ENCODE measurements around the gene NTNG1.

NTNG1 gene

GRCh38 chr1:107298526-107298925, 157.7 kb downstream of the NTNG1 start:
- Histone ChIP-seq H3K4me1 (ENCODE audit: control insufficient read depth, insufficient read depth, low read length, poor library complexity, severe bottlenecking) (no peaks in the 10 kb centered on the region), H3K36me3 (ENCODE audit: control insufficient read depth, insufficient read depth, low read length) (no peaks in the 10 kb centered on the region), H3K27me3 (replicated peaks; ENCODE audit: control insufficient read depth, insufficient read depth, low read length, poor library complexity, severe bottlenecking) (no peaks in the 10 kb centered on the region), H3K27ac (ENCODE audit: insufficient read depth, low read length, poor library complexity, severe bottlenecking) (no peak overlapping the region), H3K4me3 (ENCODE audit: insufficient read depth, low read depth, low read length, poor library complexity, severe bottlenecking) (no peak overlapping the region), H3K9me3 (ENCODE audit: control insufficient read depth, low read length) (no peaks in the 10 kb centered on the region)
- no peak for DNase-seq

DNA sequence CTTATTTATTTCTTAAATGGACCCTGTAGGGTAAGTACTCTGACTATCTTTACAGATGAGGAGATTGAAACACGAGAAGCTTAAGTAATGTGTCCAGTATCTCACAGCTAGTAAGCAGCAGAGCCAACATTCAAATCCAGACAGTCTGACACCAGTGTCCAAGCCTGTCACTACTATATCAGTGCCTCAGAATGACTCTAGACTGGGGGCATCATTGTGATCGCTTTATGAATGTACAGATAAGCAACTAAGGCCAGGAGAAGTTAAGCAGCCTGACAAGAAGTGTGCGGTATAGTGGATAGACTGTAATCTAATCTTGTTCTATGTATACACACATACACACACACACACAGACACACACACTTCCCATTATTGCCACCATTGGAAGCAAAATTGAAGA, 158.7 kb downstream of the NTNG1 start:
- no peaks in the 10 kb centered on the region for H3K9me3 ChIP-seq (ENCODE audit: control insufficient read depth, low read length)
- no peaks in the 10 kb centered on the region for H3K4me1 ChIP-seq (ENCODE audit: control insufficient read depth, insufficient read depth, low read length, poor library complexity, severe bottlenecking)
- H3K4me3 ChIP-seq (ENCODE audit: insufficient read depth, low read depth, low read length, poor library complexity, severe bottlenecking): no peak overlapping the region
- no peaks in the 10 kb centered on the region for H3K36me3 ChIP-seq (ENCODE audit: control insufficient read depth, insufficient read depth, low read length)
- DNase-seq: no peak
- H3K27ac ChIP-seq (ENCODE audit: insufficient read depth, low read length, poor library complexity, severe bottlenecking): no peak overlapping the region
- H3K27me3 ChIP-seq (replicated peaks; ENCODE audit: control insufficient read depth, insufficient read depth, low read length, poor library complexity, severe bottlenecking): no peaks in the 10 kb centered on the region

- Histone ChIP-seq H3K9me3 (ENCODE audit: control insufficient read depth, low read length) (no peaks in the 10 kb centered on the region), H3K4me1 (ENCODE audit: control insufficient read depth, insufficient read depth, low read length, poor library complexity, severe bottlenecking) (no peaks in the 10 kb centered on the region), H3K27me3 (replicated peaks; ENCODE audit: control insufficient read depth, insufficient read depth, low read length, poor library complexity, severe bottlenecking) (no peaks in the 10 kb centered on the region), H3K36me3 (ENCODE audit: control insufficient read depth, insufficient read depth, low read length) (no peaks in the 10 kb centered on the region), H3K27ac (ENCODE audit: insufficient read depth, low read length, poor library complexity, severe bottlenecking) (no peak overlapping the region), H3K4me3 (ENCODE audit: insufficient read depth, low read depth, low read length, poor library complexity, severe bottlenecking) (no peak overlapping the region)
- no peak for DNase-seq
Measured at GRCh38 chr1:107309962-107310361, 169.1 kb downstream of the NTNG1 start.

GRCh38 chr1:107315652-107316051, 174.8 kb downstream of the NTNG1 start:
- no peak overlapping the region for H3K4me3 ChIP-seq (ENCODE audit: insufficient read depth, low read depth, low read length, poor library complexity, severe bottlenecking)
- H3K27ac ChIP-seq (ENCODE audit: insufficient read depth, low read length, poor library complexity, severe bottlenecking): no peak overlapping the region
- H3K36me3 ChIP-seq (ENCODE audit: control insufficient read depth, insufficient read depth, low read length): no peaks in the 10 kb centered on the region
- no peaks in the 10 kb centered on the region for H3K27me3 ChIP-seq (replicated peaks; ENCODE audit: control insufficient read depth, insufficient read depth, low read length, poor library complexity, severe bottlenecking)
- no peak for DNase-seq
- H3K4me1 ChIP-seq (ENCODE audit: control insufficient read depth, insufficient read depth, low read length, poor library complexity, severe bottlenecking): no peaks in the 10 kb centered on the region
- H3K9me3 ChIP-seq (ENCODE audit: control insufficient read depth, low read length): no peaks in the 10 kb centered on the region

- Histone ChIP-seq H3K9me3 (ENCODE audit: control insufficient read depth, low read length) (no peaks in the 10 kb centered on the region), H3K4me1 (ENCODE audit: control insufficient read depth, insufficient read depth, low read length, poor library complexity, severe bottlenecking) (no peaks in the 10 kb centered on the region), H3K36me3 (ENCODE audit: control insufficient read depth, insufficient read depth, low read length) (no peaks in the 10 kb centered on the region), H3K27me3 (replicated peaks; ENCODE audit: control insufficient read depth, insufficient read depth, low read length, poor library complexity, severe bottlenecking) (no peaks in the 10 kb centered on the region), H3K4me3 (ENCODE audit: insufficient read depth, low read depth, low read length, poor library complexity, severe bottlenecking) (no peak overlapping the region), H3K27ac (ENCODE audit: insufficient read depth, low read length, poor library complexity, severe bottlenecking) (no peak overlapping the region)
- DNase-seq: no peak
Measured at GRCh38 chr1:107318932-107319331, 178.1 kb downstream of the NTNG1 start.

DNA sequence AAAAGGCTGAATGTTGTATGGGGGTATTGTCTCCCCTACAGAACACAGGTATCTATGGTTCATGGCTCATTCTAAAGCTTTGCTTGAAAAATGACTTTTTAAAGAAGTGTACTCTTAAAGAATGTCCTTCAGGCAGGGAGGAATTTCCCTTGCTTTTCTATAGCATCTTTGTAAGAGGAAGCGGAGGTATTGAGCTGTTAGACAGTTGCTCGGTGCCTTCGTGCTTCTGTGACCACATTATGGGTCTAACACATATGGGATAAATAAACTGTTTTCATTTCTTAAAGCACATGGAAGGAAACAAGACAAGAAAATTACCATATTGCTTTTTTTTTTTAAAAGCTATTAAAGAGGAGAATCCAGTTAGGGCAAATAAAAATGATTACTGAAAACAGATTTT, 182.9 kb downstream of the NTNG1 start:
- Histone ChIP-seq H3K4me3 (ENCODE audit: insufficient read depth, low read depth, low read length, poor library complexity, severe bottlenecking) (no peak overlapping the region), H3K27me3 (replicated peaks; ENCODE audit: control insufficient read depth, insufficient read depth, low read length, poor library complexity, severe bottlenecking) (no peaks in the 10 kb centered on the region), H3K9me3 (ENCODE audit: control insufficient read depth, low read length) (no peaks in the 10 kb centered on the region), H3K4me1 (ENCODE audit: control insufficient read depth, insufficient read depth, low read length, poor library complexity, severe bottlenecking) (no peaks in the 10 kb centered on the region), H3K27ac (ENCODE audit: insufficient read depth, low read length, poor library complexity, severe bottlenecking) (no peak overlapping the region), H3K36me3 (ENCODE audit: control insufficient read depth, insufficient read depth, low read length) (no peaks in the 10 kb centered on the region)
- no peak for DNase-seq

GRCh38 chr1:107326824-107327445, 186.1 kb downstream of the NTNG1 start:
- no peak for DNase-seq
- no peak overlapping the region for H3K27ac ChIP-seq (ENCODE audit: insufficient read depth, low read length, poor library complexity, severe bottlenecking)

GRCh38 chr1:107327446-107327845, 186.6 kb downstream of the NTNG1 start:
- DNase-seq: no peak
- H3K4me3 ChIP-seq (ENCODE audit: insufficient read depth, low read depth, low read length, poor library complexity, severe bottlenecking): no peak overlapping the region

More at GRCh38 chr1:107326824-107327445, 186.1 kb downstream of the NTNG1 start:
- no peaks in the 10 kb centered on the region for H3K9me3 ChIP-seq (ENCODE audit: control insufficient read depth, low read length)
- H3K27me3 ChIP-seq (replicated peaks; ENCODE audit: control insufficient read depth, insufficient read depth, low read length, poor library complexity, severe bottlenecking): no peaks in the 10 kb centered on the region
- no peaks in the 10 kb centered on the region for H3K36me3 ChIP-seq (ENCODE audit: control insufficient read depth, insufficient read depth, low read length)
- H3K4me3 ChIP-seq (ENCODE audit: insufficient read depth, low read depth, low read length, poor library complexity, severe bottlenecking): no peak overlapping the region
- no peaks in the 10 kb centered on the region for H3K4me1 ChIP-seq (ENCODE audit: control insufficient read depth, insufficient read depth, low read length, poor library complexity, severe bottlenecking)

GRCh38 chr1:107328087-107328486, 187.2 kb downstream of the NTNG1 start:
- no peak overlapping the region for H3K4me3 ChIP-seq (ENCODE audit: insufficient read depth, low read depth, low read length, poor library complexity, severe bottlenecking)
- H3K27ac ChIP-seq (ENCODE audit: insufficient read depth, low read length, poor library complexity, severe bottlenecking): no peak overlapping the region
- H3K9me3 ChIP-seq (ENCODE audit: control insufficient read depth, low read length): no peaks in the 10 kb centered on the region
- H3K27me3 ChIP-seq (replicated peaks; ENCODE audit: control insufficient read depth, insufficient read depth, low read length, poor library complexity, severe bottlenecking): no peaks in the 10 kb centered on the region
- H3K4me1 ChIP-seq (ENCODE audit: control insufficient read depth, insufficient read depth, low read length, poor library complexity, severe bottlenecking): no peaks in the 10 kb centered on the region
- DNase-seq: no peak
- no peaks in the 10 kb centered on the region for H3K36me3 ChIP-seq (ENCODE audit: control insufficient read depth, insufficient read depth, low read length)

More at GRCh38 chr1:107327446-107327845, 186.6 kb downstream of the NTNG1 start:
- H3K36me3 ChIP-seq (ENCODE audit: control insufficient read depth, insufficient read depth, low read length): no peaks in the 10 kb centered on the region
- H3K27me3 ChIP-seq (replicated peaks; ENCODE audit: control insufficient read depth, insufficient read depth, low read length, poor library complexity, severe bottlenecking): no peaks in the 10 kb centered on the region
- H3K4me1 ChIP-seq (ENCODE audit: control insufficient read depth, insufficient read depth, low read length, poor library complexity, severe bottlenecking): no peaks in the 10 kb centered on the region
- H3K9me3 ChIP-seq (ENCODE audit: control insufficient read depth, low read length): no peaks in the 10 kb centered on the region
- H3K27ac ChIP-seq (ENCODE audit: insufficient read depth, low read length, poor library complexity, severe bottlenecking): no peak overlapping the region

- H3K27ac ChIP-seq (ENCODE audit: insufficient read depth, low read length, poor library complexity, severe bottlenecking): no peak overlapping the region
- H3K36me3 ChIP-seq (ENCODE audit: control insufficient read depth, insufficient read depth, low read length): no peaks in the 10 kb centered on the region
- no peaks in the 10 kb centered on the region for H3K27me3 ChIP-seq (replicated peaks; ENCODE audit: control insufficient read depth, insufficient read depth, low read length, poor library complexity, severe bottlenecking)
- no peak for DNase-seq
- no peaks in the 10 kb centered on the region for H3K9me3 ChIP-seq (ENCODE audit: control insufficient read depth, low read length)
- no peaks in the 10 kb centered on the region for H3K4me1 ChIP-seq (ENCODE audit: control insufficient read depth, insufficient read depth, low read length, poor library complexity, severe bottlenecking)
- no peak overlapping the region for H3K4me3 ChIP-seq (ENCODE audit: insufficient read depth, low read depth, low read length, poor library complexity, severe bottlenecking)
Measured at GRCh38 chr1:107339775-107340174, 198.9 kb downstream of the NTNG1 start.

Data from effector memory CD4-positive, alpha-beta T cell (primary cell).